B cell (primary cell): Measurements from ENCODE around the gene ABLIM3. TPM values are rescaled to one million over a fixed set of nuclear protein-coding genes. Genes with fewer than 3 reads are reported as not detected.

Experiments used
- ATAC-seq: fragments of 200-7000 bp; cut with Tn5 transposase; one replicate; pipeline ENCODE4 v1.10.0; 2021; ENCODE audit warnings: low read depth, mild to moderate bottlenecking, moderate number of reproducible peaks, moderate library complexity
- CTCF ChIA-PET: fragments of 350-600 bp; sonication (Branson Sonifier 250); formaldehyde crosslinking; loops from one replicate; lab custom pipeline; 2021; ENCODE audit warnings: antibody characterized with exemption, inconsistent platforms; lab: Charles Lee
- POLR2A ChIA-PET: fragments of 350-600 bp; sonication (Branson Sonifier 250); formaldehyde crosslinking; loops from one replicate; lab custom pipeline; 2021; ENCODE audit warnings: antibody characterized with exemption; lab: Charles Lee
- DNase-seq: peaks from one replicate; pipeline ENCODE4 v3.0.0; 2013
- H2AFZ ChIP-seq: 2 replicates; pipeline ENCODE4 v1.6.1; 2012; ENCODE audit warnings: mild to moderate bottlenecking, low read depth, low read length; ENCODE audit not compliant: insufficient read depth, poor library complexity, severe bottlenecking
- H3K27ac ChIP-seq, 2 donors: 1 replicate in 1 of 2; 2 replicates in 1 of 2; pipeline ENCODE4 v1.5.1; 2012 to 2013; ENCODE audit warnings: low read length in 2 of 2, mild to moderate bottlenecking in 2 of 2, moderate library complexity in 1 of 2
- H3K27me3 ChIP-seq, 4 experiments: fragments of 200-600 bp in 1 of 4; sonication (generic) in 1 of 4; replicated peaks in 1 of 4; 1 replicate in 2 of 4; 2 replicates in 2 of 4; pipeline versions ENCODE4 v1.6.1 to v1.7.0; 2013 to 2016; ENCODE audit warnings: low read length in 3 of 4, mild to moderate bottlenecking in 2 of 4, mixed read lengths in 1 of 4, moderate library complexity in 1 of 4; ENCODE audit not compliant: insufficient read depth in 4 of 4, control insufficient read depth in 3 of 4; ENCODE audit errors: control extremely low read depth in 1 of 4
- H3K36me3 ChIP-seq, 2 experiments: replicated peaks in 1 of 2; 1 replicate in 1 of 2; 2 replicates in 1 of 2; pipeline versions ENCODE4 v1.6.1 to v1.7.1; 2013; ENCODE audit warnings: low read length in 1 of 2; ENCODE audit not compliant: insufficient read depth in 2 of 2, control insufficient read depth in 1 of 2; ENCODE audit errors: control extremely low read depth in 1 of 2, extremely low read depth in 1 of 2
- H3K4me1 ChIP-seq, 2 donors: fragments of 200-600 bp in 1 of 2; sonication (generic) in 1 of 2; 1 replicate in 1 of 2; 2 replicates in 1 of 2; pipeline versions ENCODE4 v1.5.1 to v1.6.1; 2013 to 2017; ENCODE audit warnings: low read length in 2 of 2; ENCODE audit not compliant: control insufficient read depth in 2 of 2, insufficient read depth in 2 of 2
- H3K4me2 ChIP-seq: replicated peaks from 2 replicates; pipeline ENCODE3; 2012; ENCODE audit warnings: mild to moderate bottlenecking, low read depth, low read length; ENCODE audit not compliant: poor library complexity, severe bottlenecking
- H3K4me3 ChIP-seq, 5 experiments: fragments of 200-600 bp in 1 of 5; sonication (generic) in 1 of 5; 1 replicate in 3 of 5; 2 replicates in 2 of 5; pipeline versions ENCODE4 v1.5.1 to v1.7.0; 2011 to 2016; ENCODE audit warnings: low read length in 4 of 5, mild to moderate bottlenecking in 4 of 5, low read depth in 2 of 5, control low read depth in 1 of 5, moderate library complexity in 1 of 5; ENCODE audit not compliant: insufficient read depth in 1 of 5; ENCODE audit errors: control extremely low read depth in 1 of 5, extremely low read depth in 1 of 5
- H3K79me2 ChIP-seq: fragments of 200-600 bp; sonication (generic); one replicate; pipeline ENCODE4 v1.6.0; 2016; ENCODE audit warnings: low read length; ENCODE audit not compliant: control insufficient read depth, insufficient read depth
- H3K9ac ChIP-seq: fragments of 200-600 bp; sonication (generic); 2 replicates; pipeline ENCODE4 v1.6.1; 2017; ENCODE audit warnings: mild to moderate bottlenecking, low read length, moderate library complexity
- H3K9me3 ChIP-seq, 3 donors: one replicate each; pipeline versions ENCODE4 v1.6.1 to v1.7.1; 2013; ENCODE audit warnings: low read length in 2 of 3; ENCODE audit not compliant: control insufficient read depth in 2 of 3, insufficient read depth in 1 of 3; ENCODE audit errors: control extremely low read depth in 1 of 3
- H4K20me1 ChIP-seq: 2 replicates; pipeline ENCODE4 v1.6.0; 2012; ENCODE audit warnings: mild to moderate bottlenecking, low read length; ENCODE audit not compliant: insufficient read depth, control insufficient read depth, poor library complexity, severe bottlenecking
- H3K27ac Mint-ChIP-seq: one replicate; pipeline ENCODE4 v1.8.0; 2021; ENCODE audit warnings: mixed read lengths
- H3K27me3 Mint-ChIP-seq: one replicate; pipeline ENCODE4 v1.8.0; 2021; ENCODE audit warnings: mixed read lengths
- H3K4me1 Mint-ChIP-seq: one replicate; pipeline ENCODE4 v1.8.0; 2021; ENCODE audit warnings: mixed read lengths
- H3K4me3 Mint-ChIP-seq: one replicate; pipeline ENCODE4 v1.8.0; 2021; ENCODE audit warnings: mixed read lengths
- H3K9me3 Mint-ChIP-seq: one replicate; pipeline ENCODE4 v1.8.0; 2022; ENCODE audit warnings: mixed read lengths; ENCODE audit not compliant: insufficient read depth
- CTCF ChIP-seq: fragments of 200-600 bp; IDR thresholded peaks from one replicate; pipeline ENCODE4 v1.8.0; 2022; ENCODE audit warnings: antibody characterized with exemption, mild to moderate bottlenecking
- EZH2 ChIP-seq: IDR thresholded peaks from 2 replicates; pipeline ENCODE4 v1.6.1; 2012; ENCODE audit warnings: borderline replicate concordance, low read depth, mild to moderate bottlenecking, moderate library complexity, low read length; ENCODE audit not compliant: insufficient read depth, poor library complexity, severe bottlenecking
- WGBS: methylation state at CpG from one replicate; pipeline ENCODE4 v1.1.5; 2013; ENCODE audit warnings: missing lambda C conversion rate; ENCODE audit not compliant: insufficient coverage; 5-methylcytosine and 5-hydroxymethylcytosine counted together
- intact Hi-C: fragments of 100-400 bp; cut with micrococcal nuclease; formaldehyde crosslinking; loops from one replicate; pipeline ENCODE4 v1.10.0; 2022
- polyA plus RNA-seq: library from polyadenylated mRNA; depleted of rRNA; stranded (reverse); fragments of >200 nt; gene quantifications from 2 replicates; pipeline ENCODE4 v1.2.3, GENCODE V29; 2012
- total RNA-seq, 2 donors: library from RNA; stranded (reverse); fragments of 120-200 nt in 1 of 2; gene quantifications; 1 replicate in 1 of 2; 2 replicates in 1 of 2; pipeline versions ENCODE4 v1.2.3 to v1.2.4, GENCODE V29; 2013 to 2022

The ABLIM3 gene
- total and polyA plus RNA-seq, 2 donors (not counting 1 experiment from before 2014, with no cell fraction given), result not detected

- no peaks in the 10 kb centered on the region for H3K9me3 Mint-ChIP-seq
- Histone ChIP-seq H3K36me3 (no peaks in the 10 kb centered on the region), H3K27me3 (no peaks in the 10 kb centered on the region), H3K79me2 (no peaks in the 10 kb centered on the region), H3K4me1 (no peaks in the 10 kb centered on the region), H3K9me3 (no peaks in the 10 kb centered on the region), H3K27ac (no peak overlapping the region), H3K4me3 (no peak overlapping the region), H4K20me1 (no peaks in the 10 kb centered on the region), H2AFZ (no peak overlapping the region), H3K9ac (no peak overlapping the region), H3K4me2 (no peak overlapping the region)
- no peak overlapping the region for H3K4me3 Mint-ChIP-seq
- 100% methylated on average over 1 of the region's 1 CpG for WGBS
- ChIA-PET POLR2A (no interaction called here), CTCF (no interaction called here)
- no peak for TF ChIP-seq EZH2
- TF ChIP-seq CTCF, result no peak
- no peaks in the 10 kb centered on the region for H3K4me1 Mint-ChIP-seq
- DNase-seq (no peak), ATAC-seq (no peak)
- intact Hi-C loops, result no loop called here
- H3K27ac Mint-ChIP-seq, result no peak overlapping the region
- H3K27me3 Mint-ChIP-seq, result peaks cover 3% of the 10 kb centered on the region
Observed at GRCh38 chr5:149195962-149196361, 54.7 kb downstream of the ABLIM3 start.

- H3K36me3 ChIP-seq, result no peaks in the 10 kb centered on the region
- no peak overlapping the region for H3K4me3 ChIP-seq
- no peak overlapping the region for H3K27ac ChIP-seq
- no peaks in the 10 kb centered on the region for H3K9me3 ChIP-seq
- no peaks in the 10 kb centered on the region for H3K9me3 Mint-ChIP-seq
- no peaks in the 10 kb centered on the region for H3K4me1 ChIP-seq
- DNase-seq, result no peak
- no peak overlapping the region for H3K9ac ChIP-seq
- no peaks in the 10 kb centered on the region for H4K20me1 ChIP-seq
- peaks cover 3% of the 10 kb centered on the region for H3K27me3 Mint-ChIP-seq
- CTCF ChIA-PET, result no interaction called here
- no peak for ATAC-seq
- no peaks in the 10 kb centered on the region for H3K79me2 ChIP-seq
- H2AFZ ChIP-seq, result no peak overlapping the region
- no peak overlapping the region for H3K4me3 Mint-ChIP-seq
- H3K4me1 Mint-ChIP-seq, result no peaks in the 10 kb centered on the region
- intact Hi-C loops, result no loop called here
- no peaks in the 10 kb centered on the region for H3K27me3 ChIP-seq
- H3K4me2 ChIP-seq, result no peak overlapping the region
- 94% methylated on average over 8 of the region's 9 CpGs for WGBS
- TF ChIP-seq EZH2 (no peak), CTCF (no peak)
- POLR2A ChIA-PET, result no interaction called here
- no peak overlapping the region for H3K27ac Mint-ChIP-seq
Observed at GRCh38 chr5:149198148-149198547, 56.9 kb downstream of the ABLIM3 start.
